Fibroblast of pulmonary artery (primary cell): ENCODE data around the gene NKD1.

Source experiments
- DNase-seq: peaks from one replicate; pipeline ENCODE4 v3.0.0-alpha.2; 2010; ENCODE audit warnings: low read depth
- H3K4me3 ChIP-seq: replicated peaks from 2 replicates; pipeline ENCODE4 v1.5.1; 2011; ENCODE audit warnings: low read depth, mild to moderate bottlenecking, control low read depth, low read length, moderate library complexity
- CTCF ChIP-seq: IDR thresholded peaks from 2 replicates; pipeline ENCODE4 v1.5.1; 2011; ENCODE audit warnings: mild to moderate bottlenecking, control low read depth, low read length, inconsistent platforms; ENCODE audit errors: missing control alignments

Gene NKD1

GRCh38 chr16:50526249-50526648 lies 21.9 kb upstream of the NKD1 start:
- no peak for TF ChIP-seq CTCF
- no peak overlapping the region for H3K4me3 ChIP-seq
- no peak for DNase-seq

GRCh38 chr16:50526796-50527195 lies 21.4 kb upstream of the NKD1 start:
- no peak for TF ChIP-seq CTCF
- DNase-seq: no peak
- no peak overlapping the region for H3K4me3 ChIP-seq

GRCh38 chr16:50528820-50529219 lies 19.4 kb upstream of the NKD1 start:
- H3K4me3 ChIP-seq: no peak overlapping the region
- DNase-seq: no peak
- no peak for TF ChIP-seq CTCF

GRCh38 chr16:50529334-50529733 lies 18.9 kb upstream of the NKD1 start:
- no peak for DNase-seq
- H3K4me3 ChIP-seq: no peak overlapping the region
- TF ChIP-seq CTCF: no peak

- DNase-seq: no peak
- H3K4me3 ChIP-seq: no peak overlapping the region
- TF ChIP-seq CTCF: no peak
Observed at GRCh38 chr16:50530277-50531236, 17.6 kb upstream of the NKD1 start.

- no peak for DNase-seq
- no peak overlapping the region for H3K4me3 ChIP-seq
- no peak for TF ChIP-seq CTCF
Observed at GRCh38 chr16:50531359-50531758, 16.8 kb upstream of the NKD1 start.

- no peak overlapping the region for H3K4me3 ChIP-seq
- DNase-seq: no peak
- no peak for TF ChIP-seq CTCF
Observed at GRCh38 chr16:50531901-50532300, 16.3 kb upstream of the NKD1 start.
